Lung (tissue), 12 donors: ENCODE results near the gene MAS1L. TPM values are rescaled to one million over a fixed set of nuclear protein-coding genes. Genes with fewer than 3 reads are reported as not detected.

Experiments
- ATAC-seq: fragments of 200-7000 bp; cut with Tn5 transposase; one replicate; pipeline ENCODE4 v1.9.1; 2020; ENCODE audit warnings: moderate number of reproducible peaks; ENCODE audit not compliant: insufficient read depth, low FRiP score
- DNase-seq, 3 donors: peaks; one replicate each; pipeline ENCODE4 v3.0.0-alpha.2; 2013 to 2017
- H3K27ac ChIP-seq, 2 donors: one replicate each; pipeline ENCODE4 v1.5.1; 2013; ENCODE audit warnings: mild to moderate bottlenecking in 2 of 2, moderate library complexity in 2 of 2, control low read depth in 1 of 2, inconsistent platforms in 1 of 2, low read depth in 1 of 2, low read length in 1 of 2
- H3K27me3 ChIP-seq, 3 donors: one replicate each; pipeline ENCODE4 v1.5.1; 2013; ENCODE audit warnings: low read length in 2 of 3; ENCODE audit not compliant: control insufficient read depth in 3 of 3, insufficient read depth in 3 of 3
- H3K36me3 ChIP-seq, 4 donors: one replicate each; pipeline ENCODE4 v1.5.1; 2013; ENCODE audit warnings: low read length in 4 of 4, mild to moderate bottlenecking in 1 of 4, moderate library complexity in 1 of 4; ENCODE audit not compliant: control insufficient read depth in 4 of 4, insufficient read depth in 4 of 4
- H3K4me1 ChIP-seq, 5 donors: one replicate each; pipeline ENCODE4 v1.5.1; 2013; ENCODE audit warnings: low read length in 5 of 5, mild to moderate bottlenecking in 2 of 5, moderate library complexity in 1 of 5; ENCODE audit not compliant: control insufficient read depth in 5 of 5, insufficient read depth in 5 of 5
- H3K4me3 ChIP-seq: one replicate; pipeline ENCODE4 v1.5.1; 2013; ENCODE audit warnings: mild to moderate bottlenecking, control low read depth, moderate library complexity
- H3K9ac ChIP-seq, 2 donors: one replicate each; pipeline ENCODE4 v1.5.1; 2013; ENCODE audit warnings: low read length in 2 of 2, control low read depth in 1 of 2; ENCODE audit not compliant: insufficient read depth in 1 of 2
- H3K9me3 ChIP-seq, 4 donors: one replicate each; pipeline ENCODE4 v1.5.1; 2013; ENCODE audit warnings: low read length in 3 of 4, mild to moderate bottlenecking in 1 of 4, moderate library complexity in 1 of 4; ENCODE audit not compliant: control insufficient read depth in 4 of 4, insufficient read depth in 3 of 4
- WGBS, 2 donors: extraction: QIAGEN DNeasy Blood & Tissue Kit; methylation state at CpG; one replicate each; pipeline ENCODE4 v1.1.7; 2013; 5-methylcytosine and 5-hydroxymethylcytosine counted together
- polyA plus RNA-seq, 2 donors: library from polyadenylated mRNA; stranded (reverse); fragments of 200-250 nt; gene quantifications; one replicate each; pipeline ENCODE4 v1.2.1, GENCODE V29; 2013
- total RNA-seq, 2 donors: library from RNA; depleted of rRNA in 1 of 2; stranded (reverse); fragments of >200 nt in 1 of 2; gene quantifications; one replicate each; pipeline ENCODE4 v1.2.1, GENCODE V29; 2014 to 2021
- TF ChIP-seq, protein P1 (sequence below): IDR thresholded peaks from 2 replicates; pipeline ENCODE4 v1.5.1; 2012; ENCODE audit warnings: mild to moderate bottlenecking; ENCODE audit errors: control extremely low read depth, extremely low read depth
- donor health status: control.
- donor health status: control.
- donor health status: Bipolar disorder and iron deficiency.
- donor health status: healthy.
- donor health status: DM: yes; HTN: yes; CAD: no.

The MAS1L gene
- total and polyA plus RNA-seq, 4 donors = not detected

DNA sequence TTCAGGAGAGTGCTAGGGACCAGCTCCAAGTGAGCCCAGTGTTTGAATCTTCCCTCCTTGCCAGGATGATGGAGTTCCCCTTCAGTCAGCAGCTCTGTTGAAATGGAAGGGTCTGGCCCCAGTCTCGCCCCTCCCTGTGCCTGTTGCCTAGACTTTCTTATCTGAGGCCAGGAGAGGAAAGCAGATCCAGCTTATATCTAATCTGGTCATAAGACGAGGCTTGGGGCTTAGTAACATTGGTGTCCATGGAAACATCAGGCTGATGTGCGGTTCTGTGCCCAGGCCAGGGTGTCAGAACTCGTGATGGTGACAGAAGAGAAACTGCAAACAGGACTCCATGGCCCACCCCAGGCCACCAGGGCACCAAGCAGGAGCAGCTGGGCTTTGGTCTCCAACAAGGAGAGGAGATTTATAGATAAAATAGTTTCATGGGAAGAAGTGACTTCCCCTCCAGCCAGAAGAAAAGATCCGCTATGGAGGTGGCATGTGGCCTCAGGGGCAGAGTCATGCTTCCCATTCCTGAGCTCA lies 9.8 kb downstream of the MAS1L start:
- no peak overlapping the region for H3K9ac ChIP-seq
- TF ChIP-seq, protein P1, sequence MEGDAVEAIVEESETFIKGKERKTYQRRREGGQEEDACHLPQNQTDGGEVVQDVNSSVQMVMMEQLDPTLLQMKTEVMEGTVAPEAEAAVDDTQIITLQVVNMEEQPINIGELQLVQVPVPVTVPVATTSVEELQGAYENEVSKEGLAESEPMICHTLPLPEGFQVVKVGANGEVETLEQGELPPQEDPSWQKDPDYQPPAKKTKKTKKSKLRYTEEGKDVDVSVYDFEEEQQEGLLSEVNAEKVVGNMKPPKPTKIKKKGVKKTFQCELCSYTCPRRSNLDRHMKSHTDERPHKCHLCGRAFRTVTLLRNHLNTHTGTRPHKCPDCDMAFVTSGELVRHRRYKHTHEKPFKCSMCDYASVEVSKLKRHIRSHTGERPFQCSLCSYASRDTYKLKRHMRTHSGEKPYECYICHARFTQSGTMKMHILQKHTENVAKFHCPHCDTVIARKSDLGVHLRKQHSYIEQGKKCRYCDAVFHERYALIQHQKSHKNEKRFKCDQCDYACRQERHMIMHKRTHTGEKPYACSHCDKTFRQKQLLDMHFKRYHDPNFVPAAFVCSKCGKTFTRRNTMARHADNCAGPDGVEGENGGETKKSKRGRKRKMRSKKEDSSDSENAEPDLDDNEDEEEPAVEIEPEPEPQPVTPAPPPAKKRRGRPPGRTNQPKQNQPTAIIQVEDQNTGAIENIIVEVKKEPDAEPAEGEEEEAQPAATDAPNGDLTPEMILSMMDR = no peak
- no peak overlapping the region for H3K4me3 ChIP-seq
- no peak for ATAC-seq
- DNase-seq = no peak
- WGBS, 2 donors = 67 to 83% methylated on average over 5 of the region's 5 CpGs
- peaks cover 0 to 5% (median 2%) of the 10 kb centered on the region in 4 donors for H3K9me3 ChIP-seq
- no peaks in the 10 kb centered on the region for H3K4me1 ChIP-seq
- H3K27me3 ChIP-seq = no peaks in the 10 kb centered on the region
- no peaks in the 10 kb centered on the region for H3K36me3 ChIP-seq
- no peak overlapping the region for H3K27ac ChIP-seq

- no peaks in the 10 kb centered on the region for H3K27me3 ChIP-seq
- no peak for DNase-seq
- H3K4me1 ChIP-seq = no peaks in the 10 kb centered on the region
- no peak overlapping the region for H3K9ac ChIP-seq
- peaks cover 0 to 5% (median 0%) of the 10 kb centered on the region in 4 donors for H3K9me3 ChIP-seq
- no peaks in the 10 kb centered on the region for H3K36me3 ChIP-seq
- no peak overlapping the region for H3K27ac ChIP-seq
- WGBS, 2 donors = 89 to 95% methylated on average over 2 of the region's 2 CpGs
- no peak overlapping the region for H3K4me3 ChIP-seq
- TF ChIP-seq, protein P1 = no peak
- ATAC-seq = no peak
Measured at GRCh38 chr6:29474996-29475395, 12.8 kb downstream of the MAS1L start.

- TF ChIP-seq, protein P1 = no peak
- ATAC-seq = no peak
- DNase-seq = no peak
- Histone ChIP-seq H3K27me3 (no peaks in the 10 kb centered on the region), H3K4me3 (no peak overlapping the region), H3K9me3 (no peaks in the 10 kb centered on the region), H3K9ac (no peak overlapping the region), H3K36me3 (no peaks in the 10 kb centered on the region), H3K4me1 (peaks cover 0 to 1% (median 0%) of the 10 kb centered on the region in 5 donors), H3K27ac (no peak overlapping the region)
- 48 to 53% methylated on average over 6 of the region's 6 CpGs for WGBS, 2 donors
Measured at GRCh38 chr6:29466241-29466640, 21.5 kb downstream of the MAS1L start.

- TF ChIP-seq, protein P1 = no peak
- no peak overlapping the region for H3K4me3 ChIP-seq
- ATAC-seq = no peak
- no peaks in the 10 kb centered on the region for H3K36me3 ChIP-seq
- 90 to 91% methylated on average over 2 of the region's 2 CpGs for WGBS, 2 donors
- no peak overlapping the region for H3K27ac ChIP-seq
- peaks cover 0 to 1% (median 0%) of the 10 kb centered on the region in 5 donors for H3K4me1 ChIP-seq
- H3K27me3 ChIP-seq = no peaks in the 10 kb centered on the region
- no peaks in the 10 kb centered on the region for H3K9me3 ChIP-seq
- no peak for DNase-seq
- no peak overlapping the region for H3K9ac ChIP-seq
Measured at GRCh38 chr6:29465801-29466200, 22.0 kb downstream of the MAS1L start.
